Stimulated activated naive CD8-positive, alpha-beta T cell treated with anti-CD3 and anti-CD28 coated beads, Interleukin-15, amount 100 ng/mL, for 72 hours (primary cell): ENCODE results near the gene RGPD5.
A peak's percentile ranks its signal among the peaks of the same experiment; 100 is the strongest.
"Not testable (repeated sequence)": the region's sequence is repeated elsewhere in the genome, so short reads cannot be mapped to it uniquely, and the experiment has no call there.

Source experiments
- ATAC-seq: fragments of 150-1000 bp; cut with Tn5 transposase; 2 replicates; pipeline ENCODE4 v1.10.0; 2021; ENCODE audit warnings: mild to moderate bottlenecking, moderate library complexity
- DNase-seq, 2 donors: peaks; one replicate each; pipeline ENCODE4 v3.0.0; 2021 to 2022
- H3K27ac Mint-ChIP-seq, 2 donors: one replicate each; pipeline ENCODE4 v1.8.0; 2022; ENCODE audit warnings: mild to moderate bottlenecking in 2 of 2, mixed read lengths in 2 of 2, moderate library complexity in 2 of 2
- H3K27me3 Mint-ChIP-seq: one replicate; pipeline ENCODE4 v1.8.0; 2022; ENCODE audit warnings: mixed read lengths
- H3K4me1 Mint-ChIP-seq: one replicate; pipeline ENCODE4 v1.8.0; 2022; ENCODE audit warnings: mild to moderate bottlenecking, mixed read lengths
- H3K4me3 Mint-ChIP-seq, 2 donors: one replicate each; pipeline ENCODE4 v1.8.0; 2022; ENCODE audit warnings: mild to moderate bottlenecking in 2 of 2, mixed read lengths in 2 of 2, moderate library complexity in 1 of 2
- H3K9me3 Mint-ChIP-seq, 2 donors: one replicate each; pipeline ENCODE4 v1.8.0; 2022; ENCODE audit warnings: mixed read lengths in 2 of 2

Gene RGPD5

GRCh38 chr2:109794074-109794737, at the start of gene RGPD5:
RGPD5 (plus strand) TSS chr2:109794305; CDS start chr2:109794466, 161 bp downstream.
- H3K4me3 Mint-ChIP-seq, H3K9me3 Mint-ChIP-seq, DNase-seq, H3K27ac Mint-ChIP-seq, H3K4me1 Mint-ChIP-seq, H3K27me3 Mint-ChIP-seq: not testable (repeated sequence)
- peak; percentile 100 for ATAC-seq

GRCh38 chr2:109751572-109751971, 42.5 kb upstream of the RGPD5 start:
- H3K27ac Mint-ChIP-seq, H3K4me1 Mint-ChIP-seq, H3K27me3 Mint-ChIP-seq, H3K4me3 Mint-ChIP-seq, H3K9me3 Mint-ChIP-seq, ATAC-seq, DNase-seq: not testable (repeated sequence)

- not testable (repeated sequence) for H3K4me3 Mint-ChIP-seq, H3K9me3 Mint-ChIP-seq, DNase-seq, H3K4me1 Mint-ChIP-seq, H3K27ac Mint-ChIP-seq, H3K27me3 Mint-ChIP-seq, ATAC-seq
These were observed 36.8 kb upstream of the RGPD5 start for GRCh38 chr2:109757163-109757824.

GRCh38 chr2:109760265-109761042, 33.7 kb upstream of the RGPD5 start:
- H3K27me3 Mint-ChIP-seq, H3K4me3 Mint-ChIP-seq, DNase-seq, H3K4me1 Mint-ChIP-seq, H3K9me3 Mint-ChIP-seq, H3K27ac Mint-ChIP-seq: not testable (repeated sequence)
- ATAC-seq, result peak; percentile 69

GRCh38 chr2:109761043-109761454, 33.1 kb upstream of the RGPD5 start:
- H3K9me3 Mint-ChIP-seq, H3K27ac Mint-ChIP-seq, H3K27me3 Mint-ChIP-seq, H3K4me3 Mint-ChIP-seq, DNase-seq, H3K4me1 Mint-ChIP-seq: not testable (repeated sequence)
- ATAC-seq, result peak; percentile 68

- ATAC-seq, H3K4me3 Mint-ChIP-seq, H3K9me3 Mint-ChIP-seq, H3K27ac Mint-ChIP-seq, H3K27me3 Mint-ChIP-seq, DNase-seq, H3K4me1 Mint-ChIP-seq: not testable (repeated sequence)
These were observed 32.1 kb upstream of the RGPD5 start for GRCh38 chr2:109761976-109762375.

- not testable (repeated sequence) for H3K4me3 Mint-ChIP-seq, H3K9me3 Mint-ChIP-seq, DNase-seq, H3K27ac Mint-ChIP-seq, H3K4me1 Mint-ChIP-seq, H3K27me3 Mint-ChIP-seq
- ATAC-seq, result peak; percentile 15
These were observed 28.0 kb upstream of the RGPD5 start for GRCh38 chr2:109766074-109766473.

GRCh38 chr2:109766886-109767578, 27.1 kb upstream of the RGPD5 start:
- not testable (repeated sequence) for H3K27ac Mint-ChIP-seq, ATAC-seq, H3K27me3 Mint-ChIP-seq, H3K9me3 Mint-ChIP-seq, H3K4me1 Mint-ChIP-seq, H3K4me3 Mint-ChIP-seq, DNase-seq

- not testable (repeated sequence) for H3K4me3 Mint-ChIP-seq, H3K27ac Mint-ChIP-seq, H3K4me1 Mint-ChIP-seq, H3K9me3 Mint-ChIP-seq, ATAC-seq, H3K27me3 Mint-ChIP-seq, DNase-seq
These were observed 25.2 kb upstream of the RGPD5 start for GRCh38 chr2:109768934-109769333.

- not testable (repeated sequence) for H3K27me3 Mint-ChIP-seq, H3K9me3 Mint-ChIP-seq, H3K4me3 Mint-ChIP-seq, DNase-seq, H3K27ac Mint-ChIP-seq, H3K4me1 Mint-ChIP-seq, ATAC-seq
These were observed 15.0 kb upstream of the RGPD5 start for GRCh38 chr2:109779118-109779517.

GRCh38 chr2:109781147-109781816, 12.8 kb upstream of the RGPD5 start:
- not testable (repeated sequence) for H3K4me3 Mint-ChIP-seq, H3K27ac Mint-ChIP-seq, ATAC-seq, H3K27me3 Mint-ChIP-seq, H3K9me3 Mint-ChIP-seq, H3K4me1 Mint-ChIP-seq, DNase-seq

- not testable (repeated sequence) for DNase-seq, ATAC-seq, H3K27me3 Mint-ChIP-seq, H3K4me3 Mint-ChIP-seq, H3K4me1 Mint-ChIP-seq, H3K27ac Mint-ChIP-seq, H3K9me3 Mint-ChIP-seq
These were observed 11.6 kb upstream of the RGPD5 start for GRCh38 chr2:109782446-109782993.

- H3K4me3 Mint-ChIP-seq, H3K9me3 Mint-ChIP-seq, ATAC-seq, H3K27me3 Mint-ChIP-seq, DNase-seq, H3K27ac Mint-ChIP-seq, H3K4me1 Mint-ChIP-seq: not testable (repeated sequence)
These were observed 2.4 kb upstream of the RGPD5 start for GRCh38 chr2:109791530-109792279.

GRCh38 chr2:109792659-109793058, 1.4 kb upstream of the RGPD5 start:
- not testable (repeated sequence) for H3K9me3 Mint-ChIP-seq, H3K27me3 Mint-ChIP-seq, H3K4me1 Mint-ChIP-seq, DNase-seq, H3K4me3 Mint-ChIP-seq, H3K27ac Mint-ChIP-seq
- peak; percentile 47 for ATAC-seq
